HG03060 (cell line): ENCODE measurements around the gene C17orf58.
"Not testable (repeated sequence)": the region's sequence is repeated elsewhere in the genome, so short reads cannot be mapped to it uniquely, and the experiment has no call there.

Experiments
- ATAC-seq: cut with Tn5 transposase; IDR thresholded peaks from one replicate; pipeline ENCODE4 v1.9.1; 2021; ENCODE audit warnings: low read depth, moderate number of reproducible peaks; ENCODE audit not compliant: unreplicated experiment

Gene C17orf58

GRCh38 chr17:67996301-67997171 lies at the start of gene C17orf58:
Gene C17orf58 (minus strand): TSS chr17:67996469. CDS start chr17:67996198, 271 bp downstream.
- ATAC-seq, result not testable (repeated sequence)

GRCh38 chr17:68036304-68037147 lies 40.3 kb upstream of the C17orf58 start:
- ATAC-seq, result no peak

- ATAC-seq, result peak; percentile 82
Observed at GRCh38 chr17:68035523-68036303, 39.4 kb upstream of the C17orf58 start, which contains the start of gene KPNA2. Gene KPNA2 (plus strand): TSS chr17:68035735. CDS start chr17:68037133, 1,398 bp downstream.

DNA sequence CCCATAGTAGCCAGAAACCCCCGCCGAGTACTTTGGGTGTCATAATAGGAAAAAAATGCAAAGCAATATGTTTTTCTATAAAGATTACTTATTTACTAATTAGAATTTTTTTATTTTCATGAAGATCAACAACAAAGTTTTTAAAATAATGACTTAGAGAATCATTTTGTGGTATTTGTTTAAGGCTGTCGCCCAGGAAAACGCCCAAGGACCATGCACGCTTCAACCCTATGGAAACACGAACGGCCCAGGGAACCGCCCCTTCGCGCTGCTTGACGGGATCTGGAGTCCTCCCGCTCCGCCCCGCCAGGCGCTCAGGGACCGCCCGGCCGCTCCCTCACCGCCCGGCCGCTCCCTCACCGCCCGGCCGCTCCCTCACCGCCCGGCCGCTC lies 38.9 kb upstream of the C17orf58 start:
- peak; percentile 65 for ATAC-seq

DNA sequence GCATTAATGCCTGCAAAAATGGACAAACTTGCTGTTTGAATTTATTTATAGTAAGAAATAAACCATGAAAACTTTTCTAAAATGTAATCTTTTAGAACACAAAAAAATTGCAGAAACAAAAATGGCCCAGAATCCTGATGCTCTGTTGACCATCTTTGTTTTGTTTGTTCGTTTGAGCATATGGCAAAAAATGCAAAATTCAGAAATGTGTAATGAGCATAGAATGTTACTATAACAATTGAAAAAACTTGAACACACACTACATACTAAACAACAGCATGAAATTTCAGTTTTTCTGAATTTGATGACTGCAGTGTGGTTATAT lies 38.1 kb upstream of the C17orf58 start:
- no peak for ATAC-seq

- no peak for ATAC-seq
Observed at GRCh38 chr17:68033636-68034451, 37.6 kb upstream of the C17orf58 start.

GRCh38 chr17:68029512-68030215 lies 33.4 kb upstream of the C17orf58 start:
- no peak for ATAC-seq

DNA sequence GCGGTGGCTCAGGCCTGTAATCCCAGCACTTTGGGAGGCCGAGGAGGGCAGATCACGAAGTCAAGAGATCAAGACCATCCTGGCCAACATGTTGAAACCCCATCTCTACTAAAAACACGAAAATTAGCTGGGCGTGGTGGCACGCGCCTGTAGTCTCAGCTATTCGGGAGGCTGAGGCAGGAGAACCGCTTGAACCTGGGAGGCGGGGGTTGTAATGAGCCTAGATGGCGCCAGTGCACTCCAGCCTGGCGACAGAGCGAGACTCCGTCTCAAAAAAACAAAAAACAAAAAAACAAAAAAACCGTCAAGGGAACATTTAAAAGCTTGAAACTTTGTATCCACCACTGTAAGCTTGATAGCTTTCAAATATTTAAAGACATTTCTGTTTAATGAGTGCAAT lies 26.3 kb upstream of the C17orf58 start:
- not testable (repeated sequence) for ATAC-seq

DNA sequence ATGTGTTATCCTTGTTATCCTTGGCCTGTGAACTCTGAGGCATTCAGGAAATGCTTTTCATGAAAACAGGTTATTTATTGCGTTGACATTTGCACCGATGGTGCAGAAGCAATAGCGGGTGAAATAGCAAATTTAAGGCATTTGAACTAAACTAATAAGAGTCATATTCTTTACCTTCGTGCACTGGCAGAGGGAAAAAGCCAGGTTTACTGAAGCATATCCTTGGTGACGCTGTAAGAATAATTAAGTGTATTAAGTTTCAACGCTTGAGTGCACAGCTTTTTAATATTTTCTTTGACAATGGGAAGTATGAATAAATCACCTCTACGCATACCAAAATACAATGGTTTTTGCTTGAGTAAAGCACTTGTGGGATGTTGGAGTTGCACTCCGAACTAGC lies 25.7 kb upstream of the C17orf58 start:
- no peak for ATAC-seq

GRCh38 chr17:68020791-68021190 lies 24.5 kb upstream of the C17orf58 start:
- ATAC-seq, result not testable (repeated sequence)

GRCh38 chr17:68020409-68020756 lies 24.1 kb upstream of the C17orf58 start:
- no peak for ATAC-seq

- peak; percentile 84 for ATAC-seq
Observed at GRCh38 chr17:68019675-68020408, 23.6 kb upstream of the C17orf58 start.

- no peak for ATAC-seq
Observed at GRCh38 chr17:68019336-68019674, 23.0 kb upstream of the C17orf58 start.

GRCh38 chr17:68018493-68018892 lies 22.2 kb upstream of the C17orf58 start:
- ATAC-seq, result not testable (repeated sequence)

- ATAC-seq, result no peak
Observed at GRCh38 chr17:68016838-68017237, 20.6 kb upstream of the C17orf58 start.

DNA sequence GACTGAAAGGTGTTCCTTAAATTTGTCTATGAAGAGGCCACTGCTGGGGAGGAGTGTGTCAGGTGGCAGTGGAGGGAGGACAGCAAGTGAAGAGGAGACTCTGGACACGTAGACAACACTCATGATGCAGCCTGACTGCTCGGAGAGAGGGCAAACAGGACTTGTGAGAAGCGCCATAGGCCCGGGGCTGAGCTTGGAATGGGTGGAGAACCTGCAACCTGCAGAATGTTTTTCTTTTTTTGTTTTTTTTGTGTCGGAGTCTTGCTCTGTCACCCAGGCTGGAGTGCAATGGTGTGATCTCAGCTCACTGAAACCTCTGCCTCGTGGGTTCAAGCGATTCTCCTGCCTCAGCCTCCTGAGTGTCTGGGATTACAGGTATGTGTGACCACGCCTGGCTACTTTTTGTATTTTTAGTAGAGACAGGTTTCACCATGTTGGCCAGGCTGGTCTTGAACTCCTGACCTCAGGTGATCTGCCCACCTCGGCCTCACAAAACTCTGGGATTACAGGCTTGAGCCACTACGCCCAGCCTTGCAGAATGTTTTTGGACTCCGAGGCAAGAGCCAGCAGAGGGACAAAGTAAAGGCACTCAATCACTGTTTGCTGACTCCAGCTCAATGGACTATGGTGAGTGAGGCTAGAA lies 18.9 kb upstream of the C17orf58 start:
- ATAC-seq, result no peak

- no peak for ATAC-seq
Observed at GRCh38 chr17:68013385-68013784, 17.1 kb upstream of the C17orf58 start.

DNA sequence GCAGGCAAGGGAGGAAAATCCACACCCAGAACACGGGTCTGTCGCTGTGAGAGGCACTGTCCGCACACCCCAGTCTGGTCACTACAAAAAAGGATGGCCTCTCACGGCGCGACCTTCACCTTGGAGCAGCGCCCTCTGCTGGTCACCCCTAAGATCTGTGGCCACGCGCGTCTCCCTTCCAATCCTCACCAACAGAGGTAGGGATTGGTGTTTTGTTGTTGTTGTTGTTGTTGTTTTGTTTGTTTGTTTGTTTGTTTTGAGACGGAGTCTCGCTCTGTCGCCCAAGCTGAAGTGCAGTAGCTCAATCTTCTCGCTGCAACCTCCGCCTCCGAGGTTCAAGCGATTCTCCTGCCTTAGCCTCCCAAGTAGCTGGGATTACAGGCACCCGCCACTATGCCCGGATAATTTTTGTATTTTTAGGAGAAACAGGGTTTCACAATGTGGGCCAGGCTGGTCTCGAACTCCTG lies 15.0 kb upstream of the C17orf58 start:
- no peak for ATAC-seq
